Thymus (tissue), 11 donors: Measurements from ENCODE around the gene RMND5B. TPM values are rescaled to one million over a fixed set of nuclear protein-coding genes. Genes with fewer than 3 reads are reported as not detected.
"Not testable (repeated sequence)": the region's sequence is repeated elsewhere in the genome, so short reads cannot be mapped to it uniquely, and the experiment has no call there.

Experiments
- DNase-seq, 9 donors: peaks; one replicate each; pipeline ENCODE4 v3.0.0-alpha.2; 2013; ENCODE audit warnings: low spot score in 9 of 9, low read depth in 6 of 9, missing footprints in 1 of 9
- H3K27ac ChIP-seq, 2 donors: one replicate each; pipeline ENCODE4 v1.5.1; 2013; ENCODE audit warnings: control low read depth in 1 of 2, low read depth in 1 of 2, low read length in 1 of 2, mild to moderate bottlenecking in 1 of 2, moderate library complexity in 1 of 2
- H3K27me3 ChIP-seq, 2 donors: one replicate each; pipeline ENCODE4 v1.5.1; 2013; ENCODE audit warnings: low read length in 1 of 2; ENCODE audit not compliant: control insufficient read depth in 2 of 2, insufficient read depth in 1 of 2
- H3K36me3 ChIP-seq, 2 donors: one replicate each; pipeline ENCODE4 v1.5.1; 2013; ENCODE audit warnings: low read length in 1 of 2, mild to moderate bottlenecking in 1 of 2, moderate library complexity in 1 of 2; ENCODE audit not compliant: control insufficient read depth in 2 of 2, insufficient read depth in 2 of 2
- H3K4me1 ChIP-seq, 2 donors: one replicate each; pipeline ENCODE4 v1.5.1; 2013; ENCODE audit warnings: low read length in 2 of 2; ENCODE audit not compliant: control insufficient read depth in 2 of 2, insufficient read depth in 2 of 2
- H3K4me3 ChIP-seq, 2 donors: one replicate each; pipeline ENCODE4 v1.5.1; 2013; ENCODE audit warnings: low read length in 2 of 2, control low read depth in 1 of 2, mild to moderate bottlenecking in 1 of 2
- H3K9me3 ChIP-seq, 2 donors: one replicate each; pipeline ENCODE4 v1.5.1; 2013; ENCODE audit warnings: low read length in 1 of 2, mild to moderate bottlenecking in 1 of 2; ENCODE audit not compliant: control insufficient read depth in 2 of 2, insufficient read depth in 1 of 2
- WGBS: extraction: QIAGEN DNeasy Blood & Tissue Kit; methylation state at CpG from one replicate; pipeline ENCODE4 v1.1.7; 2013; 5-methylcytosine and 5-hydroxymethylcytosine counted together
- polyA plus RNA-seq: library from polyadenylated mRNA; stranded (reverse); fragments of 200-250 nt; gene quantifications from one replicate; pipeline ENCODE4 v1.2.3, GENCODE V29; 2013
- total RNA-seq: library from RNA; stranded (reverse); fragments of 120-200 nt; gene quantifications from one replicate; pipeline ENCODE4 v1.2.4, GENCODE V29; 2013
- donor health status: healthy.

Gene RMND5B
- total and polyA plus RNA-seq, 2 donors = 24.7 to 36.1 TPM

- Histone ChIP-seq H3K4me1 (peaks cover 17 to 34% of the 10 kb centered on the region in 2 donors), H3K4me3 (no peak overlapping the region), H3K27ac (no peak overlapping the region), H3K36me3 (no peaks in the 10 kb centered on the region), H3K9me3 (peaks cover 0 to 3% of the 10 kb centered on the region in 2 donors), H3K27me3 (peaks cover 0 to 6% of the 10 kb centered on the region in 2 donors)
- no peak for DNase-seq
- 94% methylated on average over 13 of the region's 13 CpGs for WGBS
Measured at GRCh38 chr5:178123094-178123965, 7.5 kb upstream of the RMND5B start.

GRCh38 chr5:178123966-178124925 lies 6.6 kb upstream of the RMND5B start:
- peaks cover 0 to 3% of the 10 kb centered on the region in 2 donors for H3K9me3 ChIP-seq
- H3K27me3 ChIP-seq = peaks cover 0 to 5% of the 10 kb centered on the region in 2 donors
- no peaks in the 10 kb centered on the region for H3K36me3 ChIP-seq
- no peak overlapping the region for H3K4me3 ChIP-seq
- 95% methylated on average over 18 of the region's 18 CpGs for WGBS
- no peak for DNase-seq
- H3K4me1 ChIP-seq = peaks cover 17 to 34% of the 10 kb centered on the region in 2 donors
- no peak overlapping the region for H3K27ac ChIP-seq

- Histone ChIP-seq H3K27ac (no peak overlapping the region), H3K9me3 (no peaks in the 10 kb centered on the region), H3K36me3 (no peaks in the 10 kb centered on the region), H3K4me1 (peaks cover 17 to 38% of the 10 kb centered on the region in 2 donors), H3K4me3 (no peak overlapping the region), H3K27me3 (peaks cover 0 to 2% of the 10 kb centered on the region in 2 donors)
- DNase-seq = no peak
- WGBS = 94% methylated on average over 10 of the region's 10 CpGs
Measured at GRCh38 chr5:178125253-178125906, 5.4 kb upstream of the RMND5B start.

GRCh38 chr5:178126556-178126955 lies 4.3 kb upstream of the RMND5B start:
- Histone ChIP-seq H3K9me3 (no peaks in the 10 kb centered on the region), H3K36me3 (no peaks in the 10 kb centered on the region), H3K27me3 (peaks cover 0 to 2% of the 10 kb centered on the region in 2 donors), H3K27ac (no peak overlapping the region), H3K4me1 (peaks cover 11 to 30% of the 10 kb centered on the region in 2 donors), H3K4me3 (no peak overlapping the region)
- 69% methylated on average over 3 of the region's 3 CpGs for WGBS
- DNase-seq = no peak

GRCh38 chr5:178127300-178128009 lies 3.4 kb upstream of the RMND5B start:
- DNase-seq, H3K9me3 ChIP-seq, H3K27ac ChIP-seq, H3K27me3 ChIP-seq, H3K4me3 ChIP-seq, H3K36me3 ChIP-seq: not testable (repeated sequence)
- 80% methylated on average over 14 of the region's 14 CpGs for WGBS
- H3K4me1 ChIP-seq = peaks cover 6 to 24% of the 10 kb centered on the region in 2 donors

- Histone ChIP-seq H3K4me1 (peaks cover 4 to 16% of the 10 kb centered on the region in 2 donors), H3K9me3 (no peaks in the 10 kb centered on the region), H3K27me3 (no peaks in the 10 kb centered on the region), H3K4me3 (no peak overlapping the region), H3K27ac (no peak overlapping the region), H3K36me3 (peaks cover 5 to 6% of the 10 kb centered on the region in 2 donors)
- 96% methylated on average over 9 of the region's 9 CpGs for WGBS
- no peak for DNase-seq
Measured at GRCh38 chr5:178129296-178129695, 1.5 kb upstream of the RMND5B start.

- not testable (repeated sequence) for H3K27me3 ChIP-seq, H3K9me3 ChIP-seq
- 27% methylated on average over 11 of the region's 11 CpGs for WGBS
- peak overlapping the region; percentile 72 to 91 for H3K27ac ChIP-seq
- peaks cover 5 to 13% of the 10 kb centered on the region in 2 donors for H3K36me3 ChIP-seq
- H3K4me3 ChIP-seq = peak overlapping the region; percentile 55 to 57
- peak in 1 of 9 donors; percentile 22 for DNase-seq
- peaks cover 4 to 12% of the 10 kb centered on the region in 2 donors for H3K4me1 ChIP-seq
Measured at GRCh38 chr5:178130234-178130575, 609 bp upstream of the RMND5B start.

- Histone ChIP-seq H3K4me1 (peaks cover 4 to 12% of the 10 kb centered on the region in 2 donors), H3K27ac (no peak overlapping the region), H3K9me3 (no peaks in the 10 kb centered on the region), H3K36me3 (peaks cover 18 to 19% of the 10 kb centered on the region in 2 donors), H3K27me3 (no peaks in the 10 kb centered on the region), H3K4me3 (peak overlapping the region; percentile 57 to 63)
- no peak for DNase-seq
- 53% methylated on average over 10 of the region's 10 CpGs for WGBS
Measured at GRCh38 chr5:178131446-178131996, 707 bp downstream of the RMND5B start.
